SK-N-SH treated with all-trans-retinoic acid at 6 μM for 48 hours (cell line): Measurements from ENCODE around the gene SERTAD2.
A peak's percentile ranks its signal among the peaks of the same experiment; 100 is the strongest.

Experiments used
- SNAI2 ChIP-seq: fragments of 250-450 bp; sonication (Bioruptor Pico); IDR thresholded peaks from 2 replicates; pipeline ENCODE4 v1.5.0; 2020; ENCODE audit warnings: mild to moderate bottlenecking, moderate library complexity
- TCF4 ChIP-seq: fragments of 250-450 bp; sonication (Bioruptor Pico); IDR thresholded peaks from 2 replicates; pipeline ENCODE4 v1.8.0; 2021; ENCODE audit warnings: mild to moderate bottlenecking, moderate library complexity, borderline replicate concordance
- TOX ChIP-seq: fragments of 250-450 bp; sonication (Bioruptor Pico); IDR thresholded peaks from 2 replicates; pipeline ENCODE4 v1.8.0; 2021; ENCODE audit warnings: mild to moderate bottlenecking, moderate library complexity, borderline replicate concordance
- ZFP3 ChIP-seq: fragments of 250-450 bp; sonication (Bioruptor Pico); IDR thresholded peaks from 2 replicates; pipeline ENCODE4 v1.5.0; 2020; ENCODE audit warnings: mild to moderate bottlenecking, moderate library complexity
- TF ChIP-seq, protein P1 (sequence below): fragments of 250-450 bp; sonication (Bioruptor Pico); IDR thresholded peaks from 2 replicates; pipeline ENCODE4 v1.8.0; 2020; ENCODE audit warnings: mild to moderate bottlenecking, moderate library complexity, borderline replicate concordance
- TF ChIP-seq, protein P2 (sequence below): fragments of 250-450 bp; sonication (Bioruptor Pico); IDR thresholded peaks from 2 replicates; pipeline ENCODE4 v1.5.1; 2021; ENCODE audit warnings: mild to moderate bottlenecking, moderate library complexity
- TF ChIP-seq, protein P3 (sequence below): fragments of 250-450 bp; sonication (Bioruptor Pico); IDR thresholded peaks from 2 replicates; pipeline ENCODE4 v1.5.1; 2020; ENCODE audit warnings: low read depth, mild to moderate bottlenecking, moderate library complexity

DNA sequence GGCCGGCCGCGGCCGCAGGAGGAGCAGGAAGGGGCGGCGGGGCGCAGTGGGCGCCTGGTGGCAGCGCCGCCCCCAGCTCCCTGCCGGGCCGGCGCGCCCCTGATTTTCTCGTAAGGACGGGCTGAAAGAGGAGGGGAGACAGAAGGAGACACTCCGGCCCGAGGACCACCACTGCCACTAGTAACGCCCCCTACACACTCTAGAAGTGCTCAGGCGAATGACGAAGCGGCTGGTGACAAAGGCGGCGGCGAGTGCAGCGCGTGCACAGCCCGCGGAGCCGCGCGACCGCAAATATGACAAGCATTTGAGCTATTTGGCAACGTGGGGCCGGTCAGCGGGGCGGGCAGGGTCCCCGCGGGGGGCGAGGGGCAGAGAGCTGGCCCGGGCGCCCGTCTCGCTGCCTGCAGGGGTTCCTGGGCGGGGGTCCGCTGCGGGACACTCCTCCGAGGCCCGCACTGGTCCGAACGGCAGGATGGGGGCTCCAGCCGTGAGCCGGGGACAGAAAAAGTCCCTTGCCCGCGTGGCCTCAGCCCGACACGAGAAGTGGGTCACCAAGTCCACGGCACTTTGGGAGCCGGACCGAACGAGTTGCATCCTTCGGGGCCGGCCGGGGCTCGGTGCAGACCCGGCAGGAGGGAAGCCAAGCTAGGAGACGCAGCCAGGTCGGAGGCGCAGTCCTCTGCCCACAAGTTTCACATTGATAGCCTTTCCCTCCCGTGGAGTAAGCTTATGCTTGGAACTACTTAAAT is 524 bp upstream of the SERTAD2 start:
- TF ChIP-seq ZFP3 (CRISPR knock-in tag) = no peak
- TF ChIP-seq, protein P1, sequence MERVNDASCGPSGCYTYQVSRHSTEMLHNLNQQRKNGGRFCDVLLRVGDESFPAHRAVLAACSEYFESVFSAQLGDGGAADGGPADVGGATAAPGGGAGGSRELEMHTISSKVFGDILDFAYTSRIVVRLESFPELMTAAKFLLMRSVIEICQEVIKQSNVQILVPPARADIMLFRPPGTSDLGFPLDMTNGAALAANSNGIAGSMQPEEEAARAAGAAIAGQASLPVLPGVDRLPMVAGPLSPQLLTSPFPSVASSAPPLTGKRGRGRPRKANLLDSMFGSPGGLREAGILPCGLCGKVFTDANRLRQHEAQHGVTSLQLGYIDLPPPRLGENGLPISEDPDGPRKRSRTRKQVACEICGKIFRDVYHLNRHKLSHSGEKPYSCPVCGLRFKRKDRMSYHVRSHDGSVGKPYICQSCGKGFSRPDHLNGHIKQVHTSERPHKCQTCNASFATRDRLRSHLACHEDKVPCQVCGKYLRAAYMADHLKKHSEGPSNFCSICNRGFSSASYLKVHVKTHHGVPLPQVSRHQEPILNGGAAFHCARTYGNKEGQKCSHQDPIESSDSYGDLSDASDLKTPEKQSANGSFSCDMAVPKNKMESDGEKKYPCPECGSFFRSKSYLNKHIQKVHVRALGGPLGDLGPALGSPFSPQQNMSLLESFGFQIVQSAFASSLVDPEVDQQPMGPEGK (CRISPR knock-in tag) = 0 out of 2 replicates have a peak, but pooled peaks have one; percentile 22
- TF ChIP-seq, protein P2, sequence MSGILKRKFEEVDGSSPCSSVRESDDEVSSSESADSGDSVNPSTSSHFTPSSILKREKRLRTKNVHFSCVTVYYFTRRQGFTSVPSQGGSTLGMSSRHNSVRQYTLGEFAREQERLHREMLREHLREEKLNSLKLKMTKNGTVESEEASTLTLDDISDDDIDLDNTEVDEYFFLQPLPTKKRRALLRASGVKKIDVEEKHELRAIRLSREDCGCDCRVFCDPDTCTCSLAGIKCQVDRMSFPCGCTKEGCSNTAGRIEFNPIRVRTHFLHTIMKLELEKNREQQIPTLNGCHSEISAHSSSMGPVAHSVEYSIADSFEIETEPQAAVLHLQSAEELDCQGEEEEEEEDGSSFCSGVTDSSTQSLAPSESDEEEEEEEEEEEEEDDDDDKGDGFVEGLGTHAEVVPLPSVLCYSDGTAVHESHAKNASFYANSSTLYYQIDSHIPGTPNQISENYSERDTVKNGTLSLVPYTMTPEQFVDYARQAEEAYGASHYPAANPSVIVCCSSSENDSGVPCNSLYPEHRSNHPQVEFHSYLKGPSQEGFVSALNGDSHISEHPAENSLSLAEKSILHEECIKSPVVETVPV = no peak
- TF ChIP-seq SNAI2 = no peak
- TF ChIP-seq TCF4 = no peak
- TF ChIP-seq, protein P3, sequence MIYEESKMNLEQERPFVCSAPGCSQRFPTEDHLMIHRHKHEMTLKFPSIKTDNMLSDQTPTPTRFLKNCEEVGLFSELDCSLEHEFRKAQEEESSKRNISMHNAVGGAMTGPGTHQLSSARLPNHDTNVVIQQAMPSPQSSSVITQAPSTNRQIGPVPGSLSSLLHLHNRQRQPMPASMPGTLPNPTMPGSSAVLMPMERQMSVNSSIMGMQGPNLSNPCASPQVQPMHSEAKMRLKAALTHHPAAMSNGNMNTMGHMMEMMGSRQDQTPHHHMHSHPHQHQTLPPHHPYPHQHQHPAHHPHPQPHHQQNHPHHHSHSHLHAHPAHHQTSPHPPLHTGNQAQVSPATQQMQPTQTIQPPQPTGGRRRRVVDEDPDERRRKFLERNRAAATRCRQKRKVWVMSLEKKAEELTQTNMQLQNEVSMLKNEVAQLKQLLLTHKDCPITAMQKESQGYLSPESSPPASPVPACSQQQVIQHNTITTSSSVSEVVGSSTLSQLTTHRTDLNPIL (CRISPR knock-in tag) = no peak
- TF ChIP-seq TOX (CRISPR knock-in tag) = no peak
